Muscle of arm (tissue), 14 donors: ENCODE measurements around the gene BCAR3. TPM values are rescaled to one million over a fixed set of nuclear protein-coding genes. Genes with fewer than 3 reads are reported as not detected.
A peak's percentile ranks its signal among the peaks of the same experiment; 100 is the strongest.

ENCODE experiments used
- DNase-seq: peaks from one replicate; pipeline ENCODE4 v3.0.0-alpha.2; 2013
- long read RNA-seq, 11 donors: transcript quantifications; one replicate each; lab custom pipeline, GENCODE V29; 2026
- polyA plus RNA-seq, 12 donors: library from polyadenylated mRNA; unstranded; fragments of 120-200 nt; gene quantifications; one replicate each; pipeline ENCODE4 v1.2.1, GENCODE V29; 2013; ENCODE audit not compliant: insufficient read length in 12 of 12

The BCAR3 gene
- 10 to 100 TPM in 11 of 12 donors, not detected in 1; 14.7 to 23.5 (median 17.7) TPM for polyA plus RNA-seq
- long read RNA-seq, donor 1, partial matches to known transcripts = 6 of 13 reads
- long read RNA-seq, donor 1, other reads (novel, unspliced or antisense) = 0 of 13 reads
- long read RNA-seq, donor 2, partial matches to known transcripts = 9 of 14 reads
- long read RNA-seq, donor 2, other reads (novel, unspliced or antisense) = 0 of 14 reads
- long read RNA-seq, donor 3 = 0 reads
- long read RNA-seq, donor 4, partial matches to known transcripts = 0 of 1 reads
- long read RNA-seq, donor 4, other reads (novel, unspliced or antisense) = 0 of 1 reads
- long read RNA-seq, donor 5, partial matches to known transcripts = 0 of 3 reads
- long read RNA-seq, donor 5, other reads (novel, unspliced or antisense) = 0 of 3 reads
- long read RNA-seq, donor 6, partial matches to known transcripts = 0 of 2 reads
- long read RNA-seq, donor 6, other reads (novel, unspliced or antisense) = 0 of 2 reads
- long read RNA-seq, donor 7 = 0 reads
- long read RNA-seq, donor 8 = 0 reads
- long read RNA-seq, donor 9, partial matches to known transcripts = 0 of 1 reads
- long read RNA-seq, donor 9, other reads (novel, unspliced or antisense) = 0 of 1 reads
- long read RNA-seq, donor 10, partial matches to known transcripts = 0 of 2 reads
- long read RNA-seq, donor 10, other reads (novel, unspliced or antisense) = 0 of 2 reads
- long read RNA-seq, donor 11, partial matches to known transcripts = 0 of 3 reads
- long read RNA-seq, donor 11, other reads (novel, unspliced or antisense) = 0 of 3 reads

- DNase-seq = peak; percentile 41
Observed at GRCh38 chr1:93681101-93681988, at the start of gene BCAR3. TSS of gene BCAR3 (minus strand) at chr1:93681837. CDS start at chr1:93674930, 6,907 bp downstream.

- DNase-seq = no peak
Observed at GRCh38 chr1:93730621-93731020, 49.0 kb upstream of the BCAR3 start.

- DNase-seq = no peak
Observed at GRCh38 chr1:93729906-93730305, 48.3 kb upstream of the BCAR3 start.

- no peak for DNase-seq
Observed at GRCh38 chr1:93729502-93729901, 47.9 kb upstream of the BCAR3 start.

GRCh38 chr1:93728480-93729131, 47.0 kb upstream of the BCAR3 start:
- no peak for DNase-seq

GRCh38 chr1:93723733-93724270, 42.2 kb upstream of the BCAR3 start:
- no peak for DNase-seq

- no peak for DNase-seq
Observed at GRCh38 chr1:93723110-93723509, 41.5 kb upstream of the BCAR3 start.

- DNase-seq = no peak
Observed at GRCh38 chr1:93722081-93723031, 40.7 kb upstream of the BCAR3 start.

- DNase-seq = no peak
Observed at GRCh38 chr1:93720956-93721626, 39.5 kb upstream of the BCAR3 start.

GRCh38 chr1:93717640-93718039, 36.0 kb upstream of the BCAR3 start:
- no peak for DNase-seq

- DNase-seq = no peak
Observed at GRCh38 chr1:93716941-93717368, 35.3 kb upstream of the BCAR3 start.

GRCh38 chr1:93716163-93716562, 34.5 kb upstream of the BCAR3 start:
- DNase-seq = no peak

GRCh38 chr1:93715529-93716126, 34.0 kb upstream of the BCAR3 start:
- no peak for DNase-seq

- DNase-seq = no peak
Observed at GRCh38 chr1:93714356-93714755, 32.7 kb upstream of the BCAR3 start.

- no peak for DNase-seq
Observed at GRCh38 chr1:93713341-93713740, 31.7 kb upstream of the BCAR3 start.

GRCh38 chr1:93712741-93713140, 31.1 kb upstream of the BCAR3 start:
- no peak for DNase-seq

GRCh38 chr1:93710499-93711453, 29.1 kb upstream of the BCAR3 start:
- DNase-seq = no peak
